ENCODE measurements around the gene NOP14.

Gene NOP14

DNA sequence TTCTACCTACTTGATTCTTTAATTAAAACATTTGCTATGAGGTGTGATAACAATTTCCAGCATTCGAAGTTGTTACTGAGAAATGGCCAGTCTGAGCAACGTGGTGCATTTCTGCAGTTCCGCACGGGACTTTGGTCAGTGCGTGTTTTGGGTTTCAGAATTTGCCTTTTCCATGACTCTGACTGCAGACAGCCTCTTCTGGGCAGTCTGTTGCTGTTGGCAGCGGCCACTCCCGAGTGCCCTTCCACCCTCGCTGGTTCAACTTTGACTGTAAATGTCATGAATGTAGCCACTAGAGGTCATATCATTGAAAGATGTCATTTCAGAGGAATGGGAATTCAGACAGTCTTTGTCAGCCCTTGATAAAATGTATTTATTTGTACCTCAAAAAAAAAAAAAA is 53.6 kb downstream of the NOP14 start:
- no peak for DNase-seq

DNA sequence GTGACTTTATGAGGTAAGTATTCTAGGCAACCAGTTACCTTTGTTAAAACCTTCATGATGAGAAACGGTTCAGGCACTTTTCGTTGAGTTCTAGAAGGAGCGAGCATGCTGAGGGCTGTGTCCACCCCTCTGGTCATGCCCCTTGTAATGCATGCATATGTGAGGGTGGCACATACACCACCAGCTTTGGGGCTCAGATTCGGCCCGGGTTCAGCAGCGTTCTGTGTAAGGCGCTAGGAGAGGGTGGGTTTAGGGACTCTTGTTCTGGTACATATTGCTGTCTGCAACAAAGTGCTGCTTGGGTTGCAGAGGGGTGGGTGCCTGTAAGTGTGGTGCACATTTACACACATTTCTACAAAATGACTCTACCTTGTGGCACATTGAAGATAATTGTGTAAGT is 54.5 kb downstream of the NOP14 start:
- DNase-seq, result no peak

DNA sequence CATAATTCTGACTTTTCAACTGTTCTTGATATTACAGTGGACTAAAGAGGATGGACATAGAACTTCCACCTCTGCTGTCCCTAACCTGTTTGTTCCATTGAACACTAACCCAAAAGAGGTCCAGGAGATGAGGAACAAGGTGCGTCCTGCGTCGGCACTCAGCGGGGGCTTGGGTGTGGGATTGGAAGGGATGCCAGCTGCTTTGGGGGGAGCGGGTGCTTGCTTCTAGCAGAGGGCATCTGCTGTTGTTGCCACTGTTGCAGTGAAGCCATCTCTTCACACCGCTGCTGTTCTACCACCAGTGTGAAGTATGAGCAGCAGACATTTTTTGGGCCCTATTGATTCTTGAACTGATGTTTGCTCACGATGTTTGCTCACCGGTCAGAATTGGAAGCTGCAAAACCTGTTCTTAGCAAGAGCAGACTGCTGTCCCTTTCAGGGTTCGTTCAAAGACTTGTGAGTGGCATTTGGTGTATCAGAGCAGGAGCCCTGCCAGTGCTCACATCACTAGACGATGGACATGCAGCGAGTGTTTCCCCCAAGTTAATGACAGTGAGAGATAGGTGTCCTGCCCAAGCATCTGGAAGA is 55.4 kb downstream of the NOP14 start:
- no peak for DNase-seq

DNA sequence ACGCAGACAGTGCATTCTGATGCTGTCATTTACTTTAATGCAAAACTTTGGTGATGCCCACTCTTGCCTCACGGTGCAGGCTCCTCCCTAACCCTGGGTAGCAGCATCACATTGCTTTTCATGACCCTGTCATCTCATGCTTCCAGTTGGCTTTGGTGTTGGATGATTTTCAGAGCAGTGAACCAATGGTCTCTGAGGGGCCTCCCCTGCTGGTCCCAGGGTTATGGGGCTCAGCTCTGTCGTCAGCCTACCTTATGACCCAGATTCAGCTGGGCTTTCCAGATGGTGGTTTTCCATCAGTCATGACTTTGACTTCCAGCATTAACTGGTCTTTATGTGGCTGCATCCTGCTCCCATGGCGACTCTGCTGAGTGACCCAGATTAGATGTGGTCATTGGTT is 56.0 kb downstream of the NOP14 start:
- DNase-seq, result no peak

DNA sequence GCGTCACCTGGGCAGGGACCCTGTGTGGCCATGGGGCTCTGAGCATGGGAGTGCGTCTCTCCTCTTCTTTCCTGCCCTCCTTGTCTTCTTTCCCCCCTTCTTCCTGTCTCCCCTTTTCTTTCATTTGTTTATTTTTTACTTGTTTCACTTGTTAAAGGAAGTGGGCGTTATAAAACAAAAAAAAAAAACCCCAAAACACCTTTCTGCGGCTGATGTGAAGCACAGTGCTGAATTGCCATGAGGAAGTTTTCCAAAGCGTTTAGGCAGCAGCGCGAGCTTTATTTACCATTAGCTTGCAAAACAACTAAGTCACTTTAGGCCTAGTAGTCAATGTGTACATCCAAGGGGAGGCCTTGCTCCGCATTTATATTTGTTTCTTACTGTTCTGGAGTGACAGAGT is 57.0 kb downstream of the NOP14 start:
- DNase-seq, result no peak

DNA sequence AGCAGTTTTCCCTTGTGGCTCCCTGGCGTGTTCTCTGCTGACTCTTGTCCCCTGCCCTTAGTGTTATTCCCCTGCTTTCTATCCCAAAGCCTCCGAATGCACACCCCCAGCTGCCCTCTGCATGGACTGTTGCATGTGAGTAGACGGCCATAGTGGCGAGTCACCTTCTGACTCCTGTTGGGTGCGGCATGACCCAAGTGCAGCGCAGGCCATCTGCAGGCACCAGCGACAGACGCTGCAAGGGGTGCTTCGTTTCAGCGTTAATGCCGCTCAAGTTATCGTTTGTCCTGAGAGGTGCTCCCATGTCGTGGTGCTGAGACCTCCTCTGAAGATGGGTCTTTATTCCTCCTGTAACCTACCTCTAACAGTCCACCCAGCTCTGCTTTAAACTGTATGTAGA is 57.7 kb downstream of the NOP14 start:
- no peak for DNase-seq

DNA sequence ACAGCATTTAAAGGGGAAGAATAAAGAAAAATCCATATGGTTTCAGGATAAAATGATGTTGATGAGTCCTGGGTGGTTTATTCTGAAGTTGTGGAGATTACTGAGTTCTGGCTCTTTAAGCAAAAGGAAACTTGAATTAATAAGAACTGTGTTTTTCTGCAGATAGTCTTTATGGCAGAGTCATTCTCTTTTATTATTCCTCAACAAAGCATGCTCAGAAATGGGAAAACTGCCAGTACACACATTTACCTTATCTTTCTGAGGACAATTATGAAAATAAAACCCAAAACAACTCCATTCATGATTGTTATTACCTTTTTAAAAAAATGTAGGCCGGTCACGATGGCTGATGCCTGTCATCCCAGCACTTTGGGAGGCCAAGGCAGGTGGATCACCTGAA is 61.1 kb downstream of the NOP14 start:
- no peak for DNase-seq

DNA sequence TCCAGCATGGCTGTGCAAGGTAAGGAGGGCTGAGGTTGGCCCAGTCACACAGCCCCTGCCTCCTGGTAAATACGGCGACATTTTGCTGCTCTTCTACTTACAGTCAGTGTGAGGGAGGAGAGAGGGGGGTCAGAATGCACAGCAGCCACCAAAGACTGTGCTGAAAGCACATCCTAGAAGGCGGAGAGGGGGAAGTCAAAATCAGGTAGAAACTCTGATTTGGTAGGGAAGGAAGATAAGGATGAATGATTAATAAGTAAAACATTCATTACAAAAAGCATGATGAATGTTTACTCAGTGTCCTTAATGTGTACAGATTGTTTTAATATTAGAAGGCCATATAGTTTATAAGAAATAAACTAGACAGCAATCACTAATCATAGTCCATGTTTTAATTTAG is 62.0 kb downstream of the NOP14 start:
- no peak for DNase-seq

DNA sequence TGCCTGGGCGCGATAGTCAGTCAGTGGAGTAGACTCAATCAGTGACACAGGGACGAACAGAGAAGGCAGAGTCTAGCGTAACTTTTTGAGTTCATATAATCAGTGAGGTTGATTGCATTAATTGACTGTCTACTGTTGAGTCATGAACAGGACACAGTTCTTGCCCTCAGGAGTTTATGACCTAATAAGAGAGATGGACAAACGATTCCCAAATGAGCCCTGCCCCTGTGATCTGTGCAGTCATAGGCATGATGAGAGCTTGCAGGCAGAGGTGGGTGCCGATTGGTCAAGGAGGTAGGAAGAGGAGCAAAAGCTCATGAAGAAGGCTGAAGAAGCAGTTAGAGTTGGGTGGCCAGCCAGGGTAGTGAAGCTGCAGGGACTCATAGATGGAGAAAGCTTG is 62.5 kb downstream of the NOP14 start:
- DNase-seq, result no peak

DNA sequence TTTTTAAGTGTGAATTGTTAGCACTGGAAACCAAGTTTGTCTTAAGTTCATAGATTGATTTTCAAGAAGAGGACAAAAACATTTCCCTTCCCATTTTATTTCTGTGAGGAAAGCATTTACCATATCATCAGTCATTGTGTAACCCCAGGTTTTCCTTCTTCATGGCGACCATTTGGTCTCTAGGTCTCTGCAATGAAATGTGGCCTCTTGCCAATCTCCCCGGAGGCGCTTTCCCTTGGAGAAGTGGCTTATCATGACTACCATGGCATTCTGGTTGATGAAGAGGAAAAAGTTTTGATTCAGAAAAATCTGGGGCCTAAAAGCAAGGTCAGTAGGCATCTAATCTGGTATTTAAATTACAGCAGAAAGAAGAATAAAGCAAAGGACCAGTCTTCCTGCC is 65.2 kb downstream of the NOP14 start:
- DNase-seq, result no peak

DNA sequence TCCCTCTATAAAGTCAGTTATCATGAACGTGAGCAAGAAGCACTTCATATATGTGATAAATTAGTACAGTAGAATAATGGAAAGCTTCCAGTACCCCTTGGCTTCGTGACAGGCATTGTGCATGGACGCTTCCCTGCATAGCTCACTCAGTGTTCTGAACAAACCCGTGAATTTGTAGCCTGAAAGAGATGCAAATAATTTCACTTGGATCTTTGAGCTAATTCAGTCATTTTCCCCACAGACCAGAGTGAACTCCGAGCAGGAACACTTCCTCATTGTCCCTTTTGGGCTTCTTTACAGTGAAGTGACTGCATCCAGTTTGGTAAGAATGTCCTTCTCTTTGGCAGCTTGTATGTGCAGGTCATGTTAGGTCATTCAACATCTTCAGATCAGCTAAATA is 69.4 kb downstream of the NOP14 start:
- no peak for DNase-seq

DNA sequence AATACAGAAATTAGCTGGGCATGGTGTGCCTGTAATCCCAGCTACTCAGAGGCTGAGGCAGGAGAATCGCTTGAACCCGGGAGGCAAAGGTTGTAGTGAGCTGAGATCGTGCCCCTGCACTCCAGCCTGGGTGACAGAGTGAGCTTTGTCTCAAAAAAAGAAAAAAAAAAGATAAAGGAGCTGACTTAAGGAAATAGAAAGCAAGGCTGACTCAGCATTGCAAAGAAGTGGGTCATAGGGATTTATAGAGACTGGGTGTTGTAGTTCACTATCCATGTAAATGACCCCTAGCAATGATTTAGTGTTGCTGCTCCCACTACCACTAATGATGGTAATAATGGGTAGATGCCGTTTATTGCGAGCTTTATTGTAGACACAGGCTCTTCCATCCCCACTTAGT is 71.9 kb downstream of the NOP14 start:
- DNase-seq, result no peak

DNA sequence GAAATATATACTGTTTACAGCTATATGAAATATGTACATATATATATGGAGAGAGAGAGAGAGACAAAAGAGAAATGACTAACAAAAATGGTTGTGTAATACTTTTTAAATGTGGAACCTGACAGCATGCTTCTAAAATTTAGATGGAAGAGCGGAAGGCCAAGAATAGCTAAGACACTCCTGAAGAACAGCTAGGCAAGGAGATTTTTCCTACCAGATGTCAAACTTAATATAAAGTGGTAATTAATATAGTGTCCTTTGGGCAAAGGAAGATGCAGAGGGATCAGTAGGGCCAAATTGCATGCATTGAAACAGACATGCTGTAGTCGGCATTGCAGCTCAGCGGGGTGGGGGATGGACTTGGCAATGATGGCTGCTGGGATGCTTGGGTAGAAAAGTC is 74.3 kb downstream of the NOP14 start:
- no peak for DNase-seq

Data from NCI-H1092 treated with DMSO at 0.1 percent for 48 hours (cell line).